ENCODE measurements around the gene SGO2.
"Not testable (repeated sequence)": the region's sequence is repeated elsewhere in the genome, so short reads cannot be mapped to it uniquely, and the experiment has no call there.

GRCh38 chr2:200628461-200628860 is 102.5 kb downstream of the SGO2 start:
- not testable (repeated sequence) for TF ChIP-seq CTCF, POLR2A (IDR thresholded peaks at IDR 0.05)
